GM19463 (cell line): ENCODE data around the gene ESPNL.
"Not testable (repeated sequence)": the region's sequence is repeated elsewhere in the genome, so short reads cannot be mapped to it uniquely, and the experiment has no call there.

Experiments used
- ATAC-seq: cut with Tn5 transposase; IDR thresholded peaks from one replicate; pipeline ENCODE4 v1.9.1; 2021; ENCODE audit warnings: mild to moderate bottlenecking, moderate library complexity; ENCODE audit not compliant: unreplicated experiment

Gene ESPNL, protein sequence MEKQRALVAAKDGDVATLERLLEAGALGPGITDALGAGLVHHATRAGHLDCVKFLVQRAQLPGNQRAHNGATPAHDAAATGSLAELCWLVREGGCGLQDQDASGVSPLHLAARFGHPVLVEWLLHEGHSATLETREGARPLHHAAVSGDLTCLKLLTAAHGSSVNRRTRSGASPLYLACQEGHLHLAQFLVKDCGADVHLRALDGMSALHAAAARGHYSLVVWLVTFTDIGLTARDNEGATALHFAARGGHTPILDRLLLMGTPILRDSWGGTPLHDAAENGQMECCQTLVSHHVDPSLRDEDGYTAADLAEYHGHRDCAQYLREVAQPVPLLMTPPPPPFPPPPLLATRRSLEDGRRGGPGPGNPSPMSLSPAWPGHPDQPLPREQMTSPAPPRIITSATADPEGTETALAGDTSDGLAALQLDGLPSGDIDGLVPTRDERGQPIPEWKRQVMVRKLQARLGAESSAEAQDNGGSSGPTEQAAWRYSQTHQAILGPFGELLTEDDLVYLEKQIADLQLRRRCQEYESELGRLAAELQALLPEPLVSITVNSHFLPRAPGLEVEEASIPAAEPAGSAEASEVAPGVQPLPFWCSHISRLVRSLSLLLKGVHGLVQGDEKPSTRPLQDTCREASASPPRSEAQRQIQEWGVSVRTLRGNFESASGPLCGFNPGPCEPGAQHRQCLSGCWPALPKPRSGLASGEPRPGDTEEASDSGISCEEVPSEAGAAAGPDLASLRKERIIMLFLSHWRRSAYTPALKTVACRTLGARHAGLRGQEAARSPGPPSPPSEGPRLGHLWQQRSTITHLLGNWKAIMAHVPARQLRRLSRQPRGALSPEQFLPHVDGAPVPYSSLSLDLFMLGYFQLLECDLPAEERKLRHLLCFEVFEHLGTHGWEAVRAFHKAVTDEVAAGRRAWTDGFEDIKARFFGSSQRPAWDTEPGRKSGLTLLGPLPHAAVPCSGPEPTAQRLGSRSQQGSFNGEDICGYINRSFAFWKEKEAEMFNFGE

DNA sequence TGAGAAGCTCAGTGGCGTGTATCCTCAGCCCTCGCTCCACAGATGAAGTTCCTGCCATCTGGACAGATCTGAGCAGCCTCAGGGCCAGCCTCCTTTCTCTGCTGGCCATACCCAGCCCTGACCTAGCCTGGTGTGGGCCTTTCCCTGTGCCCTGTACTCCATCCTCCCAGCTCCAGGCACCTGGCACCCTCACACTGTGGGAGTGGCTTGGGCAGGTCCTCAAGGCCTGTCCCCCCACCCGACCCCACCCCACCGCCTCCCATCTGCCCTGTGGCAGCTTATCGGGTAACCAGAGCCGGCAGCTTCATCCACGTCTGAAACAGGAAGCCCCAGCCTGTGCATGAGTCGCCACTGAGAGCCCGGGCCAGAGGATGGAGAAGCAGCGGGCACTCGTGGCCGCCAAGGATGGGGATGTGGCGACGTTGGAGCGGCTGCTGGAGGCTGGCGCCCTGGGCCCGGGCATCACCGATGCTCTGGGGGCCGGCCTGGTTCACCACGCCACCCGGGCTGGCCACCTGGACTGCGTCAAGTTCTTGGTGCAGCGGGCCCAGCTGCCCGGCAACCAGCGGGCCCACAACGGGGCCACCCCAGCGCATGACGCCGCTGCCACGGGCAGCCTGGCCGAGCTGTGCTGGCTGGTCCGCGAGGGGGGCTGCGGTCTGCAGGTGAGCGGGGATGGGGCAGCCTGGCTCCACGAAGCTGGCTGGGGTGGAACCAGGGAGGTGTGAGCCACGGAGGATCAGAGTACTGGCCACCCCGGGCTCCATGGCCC, at the start of gene ESPNL:
ESPNL (plus strand) TSS at position 292 of the 772 bp plus-strand sequence; CDS start at position 372, 80 bp downstream.
- ATAC-seq: no peak

DNA sequence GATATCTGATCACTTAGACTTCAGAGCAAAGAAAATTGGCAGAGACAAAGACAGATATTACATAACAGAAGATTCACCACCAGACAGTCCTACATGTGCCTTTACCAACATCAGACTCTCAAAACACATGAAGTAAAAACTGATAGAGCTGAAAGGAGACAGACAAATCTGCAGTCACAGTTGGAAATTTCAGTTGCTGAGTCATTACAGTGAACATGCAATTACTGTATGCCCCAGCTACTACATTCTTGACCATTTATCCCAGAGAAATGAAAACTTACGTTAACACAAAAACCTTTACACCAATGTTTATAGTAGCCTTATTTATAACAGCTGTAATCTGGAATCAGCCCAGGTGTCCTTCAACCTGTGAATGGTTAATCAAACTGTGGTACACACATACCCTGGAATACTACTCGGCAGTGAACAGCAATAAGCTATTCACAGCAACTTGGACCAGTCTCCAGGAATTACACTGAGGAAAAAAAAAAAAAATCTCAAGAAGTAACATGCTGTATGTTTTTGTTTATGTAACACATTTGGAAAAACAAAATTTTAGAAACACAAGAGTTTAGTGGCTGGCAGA, 46.9 kb upstream of the ESPNL start:
- ATAC-seq: no peak

DNA sequence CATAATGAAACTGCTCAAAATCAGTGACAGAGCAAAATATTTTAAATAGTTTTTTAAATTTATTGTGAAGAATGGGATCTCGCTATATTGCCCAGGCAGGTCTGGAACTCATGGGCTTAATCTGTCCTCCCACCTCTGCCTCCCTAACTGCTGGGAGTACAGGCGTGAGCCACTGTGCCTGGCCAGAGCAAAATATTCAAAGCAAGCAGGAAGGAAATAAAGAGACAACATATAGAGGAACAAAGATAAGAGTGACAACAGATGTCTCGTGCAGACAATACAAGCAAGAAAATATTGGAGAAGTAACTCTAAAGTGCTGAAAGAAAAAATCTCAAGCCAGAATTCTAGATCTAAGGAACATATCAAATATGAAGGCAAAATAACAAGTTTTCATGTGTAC, 44.3 kb upstream of the ESPNL start:
- no peak for ATAC-seq

DNA sequence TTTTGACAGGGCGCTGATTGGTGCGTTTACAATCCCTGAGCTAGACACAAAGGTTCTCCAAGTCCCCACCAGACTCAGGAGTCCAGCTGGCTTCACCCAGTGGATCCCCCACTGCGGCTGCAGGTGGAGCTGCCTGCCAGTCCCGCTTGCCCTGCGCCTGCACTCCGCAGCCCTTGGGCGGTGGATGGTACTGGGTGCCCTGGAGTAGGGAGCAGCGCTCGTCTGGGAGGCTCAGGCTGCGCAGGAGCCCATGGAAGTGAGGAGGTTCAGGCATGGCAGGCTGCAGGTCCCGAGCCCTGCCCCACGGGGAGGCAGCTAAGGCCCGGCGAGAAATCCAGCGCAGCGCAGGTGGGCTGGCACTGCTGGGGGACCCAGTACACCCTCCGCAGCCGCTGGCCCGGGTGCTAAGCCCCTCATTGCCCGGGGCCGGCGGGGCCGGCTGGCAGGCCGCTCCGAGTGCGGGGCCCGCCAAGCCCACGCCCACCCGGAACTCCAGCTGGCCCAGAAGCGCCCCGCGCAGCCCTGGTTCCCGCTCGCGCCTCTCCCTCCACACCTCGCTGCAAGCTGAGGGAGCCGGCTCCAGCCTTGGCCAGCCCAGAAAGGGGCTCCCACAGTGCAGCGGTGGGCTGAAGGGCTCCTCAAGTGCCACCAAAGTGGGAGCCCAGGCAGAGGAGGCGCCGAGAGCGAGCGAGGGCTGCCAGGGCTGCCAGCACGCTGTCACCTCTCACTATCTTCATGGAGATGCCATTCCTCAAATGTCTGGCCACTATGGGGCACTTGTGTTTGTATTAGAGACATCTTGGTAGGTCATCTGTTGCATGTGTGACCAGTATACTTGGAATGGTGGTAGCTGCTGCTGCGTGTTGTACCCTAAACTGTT, 42.2 kb upstream of the ESPNL start:
- ATAC-seq: not testable (repeated sequence)

DNA sequence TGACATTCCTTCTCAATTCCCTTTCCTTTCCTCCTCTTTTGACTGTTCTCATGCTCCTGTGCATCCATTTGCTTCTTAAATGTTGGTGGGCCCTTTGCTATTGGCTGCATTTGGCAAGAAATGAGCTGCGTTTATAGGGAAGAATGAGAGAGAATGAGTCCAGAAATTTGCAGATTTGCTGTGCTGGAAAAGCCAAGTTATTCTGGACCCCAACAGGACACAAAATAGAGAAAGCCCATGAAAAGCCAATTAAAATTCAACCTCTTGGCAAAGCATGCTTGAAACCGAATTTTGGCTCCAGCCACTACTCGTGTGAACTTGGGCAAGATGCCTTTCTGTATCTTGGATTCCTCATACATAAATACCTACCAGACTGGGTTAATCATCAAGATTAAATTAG, 40.6 kb upstream of the ESPNL start:
- no peak for ATAC-seq

DNA sequence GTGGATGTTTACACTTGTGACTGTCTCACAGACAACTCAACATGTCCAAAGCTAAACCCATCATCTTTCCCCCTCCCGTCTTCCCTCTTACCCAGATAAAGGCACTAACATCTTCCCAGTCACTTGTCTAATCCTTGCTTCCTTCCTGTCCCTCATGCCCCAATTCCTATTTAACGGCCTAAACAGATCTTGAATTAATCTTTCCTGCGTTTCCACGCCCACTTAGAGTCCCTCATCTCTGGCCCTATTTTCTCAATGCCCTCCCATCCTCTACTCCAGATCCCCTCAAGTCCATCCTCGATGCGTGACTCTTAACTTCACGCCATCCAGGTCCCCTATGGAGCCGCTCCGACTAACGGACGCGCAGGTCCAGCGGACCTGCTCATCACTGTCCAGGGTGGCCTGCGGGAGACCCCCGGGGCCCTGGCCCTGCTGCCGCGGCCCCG, 40.0 kb upstream of the ESPNL start:
- ATAC-seq: no peak

DNA sequence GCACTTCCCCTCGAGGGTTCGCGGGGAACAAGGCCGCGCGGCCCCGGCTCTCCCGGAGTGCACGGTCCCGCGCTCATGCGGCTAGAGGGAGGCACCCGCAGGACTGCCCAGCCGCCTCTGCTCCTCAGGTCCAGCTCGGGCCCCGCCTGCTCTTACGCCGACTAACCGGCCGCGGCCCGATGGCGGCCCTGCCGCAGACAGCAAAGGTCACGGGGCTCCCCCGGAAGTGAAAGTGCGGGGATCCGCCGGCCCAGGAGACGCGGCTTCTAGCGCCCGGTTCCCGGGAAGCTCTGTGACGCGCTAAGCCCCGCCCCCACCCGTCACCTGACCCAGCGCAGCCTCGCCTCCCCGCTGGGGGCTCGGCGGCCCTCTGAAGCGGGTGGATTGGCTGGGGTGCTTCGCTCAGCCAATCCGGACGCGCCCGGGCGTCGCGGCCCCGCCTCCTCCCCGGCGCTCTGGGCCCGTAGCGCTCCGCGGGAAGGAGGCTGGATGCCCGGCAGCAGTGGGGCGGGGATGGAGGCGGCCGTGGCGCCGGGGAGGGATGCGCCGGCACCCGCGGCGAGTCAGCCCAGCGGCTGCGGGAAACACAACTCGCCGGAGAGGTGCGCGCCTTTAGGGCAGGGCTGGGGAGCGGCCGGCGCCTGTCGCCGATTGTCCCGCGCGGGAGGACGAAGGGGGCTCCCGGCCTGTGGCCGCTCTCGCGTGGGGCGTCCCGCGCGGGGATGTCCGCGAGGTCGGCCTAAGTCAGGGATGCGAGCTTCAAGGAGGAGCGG, 39.4 kb upstream of the ESPNL start, which contains the start of gene SCLY:
SCLY (plus strand) TSS at position 460 of the 773 bp plus-strand sequence; CDS start at position 514, 54 bp downstream.
- ATAC-seq: peak; percentile 93

DNA sequence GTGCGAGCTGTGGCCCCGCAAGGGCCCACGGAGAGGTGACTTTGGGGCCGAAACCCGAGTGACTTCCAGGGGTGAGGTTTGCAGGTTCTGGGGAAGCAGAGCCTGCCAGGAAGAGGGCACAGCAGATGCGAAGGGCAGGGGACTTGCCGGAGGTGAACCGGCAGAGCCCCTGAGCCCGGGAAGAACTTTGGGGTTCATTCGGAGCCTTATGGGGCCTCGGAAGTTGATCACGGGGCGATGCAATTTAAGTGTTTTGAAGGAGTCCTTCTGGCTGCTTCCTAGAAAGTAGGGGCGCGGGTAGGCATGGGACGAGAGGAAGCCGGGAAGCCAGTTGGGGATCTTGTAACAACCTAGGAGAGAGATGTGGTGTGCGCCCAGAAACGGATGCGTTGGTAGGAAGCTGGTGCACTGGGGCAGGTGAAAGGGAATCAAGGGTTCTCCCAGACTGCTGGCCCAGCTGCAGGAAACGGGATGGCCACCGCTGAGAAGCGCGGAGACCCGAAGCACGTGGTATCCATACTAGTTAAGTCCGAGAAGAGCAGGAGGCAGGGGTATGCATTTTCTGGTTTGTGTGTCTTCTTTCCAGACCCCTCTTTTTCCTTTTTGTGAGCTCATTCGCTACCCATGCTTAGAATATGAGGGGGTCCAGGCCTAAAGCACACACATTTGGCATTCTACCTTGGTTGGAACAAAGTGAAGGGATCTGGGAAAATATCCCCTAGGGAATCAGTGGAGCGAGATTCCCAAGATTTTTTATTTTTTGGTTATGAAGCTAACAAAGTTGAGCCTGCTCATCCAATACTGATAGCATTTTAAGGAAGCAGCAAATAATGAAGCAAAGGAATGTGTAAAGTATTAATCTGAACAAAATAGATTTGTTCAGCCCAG, 38.6 kb upstream of the ESPNL start:
- peak; percentile 11 for ATAC-seq

DNA sequence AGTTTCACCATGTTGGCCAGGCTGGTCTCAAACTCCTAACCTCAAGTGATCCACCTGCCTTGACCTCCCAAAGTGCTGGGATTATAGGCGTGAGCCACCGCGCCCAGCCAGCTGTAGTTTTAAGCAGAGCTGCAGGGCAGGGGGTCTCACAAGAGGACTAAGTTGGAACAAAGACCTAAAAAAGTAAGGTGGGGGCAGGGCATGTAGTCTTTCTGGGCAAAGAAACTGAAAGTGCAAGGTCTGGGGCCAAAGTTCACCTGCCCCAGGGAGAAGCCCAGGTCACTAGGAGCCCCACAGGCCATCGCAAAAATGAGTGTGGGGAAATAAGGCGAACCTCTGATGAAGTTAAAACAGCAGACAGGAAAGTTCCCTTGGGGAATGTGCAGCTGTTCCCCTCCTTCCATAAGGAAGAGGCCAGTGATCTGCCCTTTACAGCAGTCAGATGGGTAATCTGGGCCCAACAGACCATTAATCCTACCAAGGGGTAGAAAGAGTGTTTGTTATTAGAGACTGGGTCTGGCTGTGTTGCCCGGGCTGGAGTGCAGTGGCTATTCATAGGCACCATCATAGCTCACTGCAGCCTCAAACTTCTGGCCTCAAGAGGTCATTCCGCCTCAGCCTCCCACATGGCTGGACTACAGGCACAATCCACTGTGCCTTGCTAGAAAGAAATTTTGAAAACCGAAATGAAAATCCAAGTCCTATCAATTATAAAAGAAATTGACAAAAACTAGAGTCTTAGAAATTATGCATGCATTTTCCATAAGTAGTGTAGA, 36.5 kb upstream of the ESPNL start:
- ATAC-seq: no peak

DNA sequence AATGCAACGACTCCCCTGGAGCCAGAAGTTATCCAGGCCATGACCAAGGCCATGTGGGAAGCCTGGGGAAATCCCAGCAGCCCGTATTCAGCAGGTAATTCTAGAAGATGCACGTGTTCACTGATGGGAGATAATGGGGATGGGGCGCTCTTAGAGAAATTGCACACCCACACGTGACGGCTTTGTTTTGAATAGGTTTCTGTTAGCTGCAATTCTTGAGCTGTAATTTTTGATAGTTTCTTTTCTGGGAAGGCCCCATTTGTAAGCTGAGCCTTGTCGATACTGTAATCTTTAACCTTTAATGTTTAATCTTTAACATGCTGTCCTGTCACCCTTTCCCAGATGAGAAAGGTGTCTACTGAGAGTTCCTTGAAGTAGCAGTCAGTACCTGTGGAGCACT, 35.8 kb upstream of the ESPNL start:
- ATAC-seq: no peak

DNA sequence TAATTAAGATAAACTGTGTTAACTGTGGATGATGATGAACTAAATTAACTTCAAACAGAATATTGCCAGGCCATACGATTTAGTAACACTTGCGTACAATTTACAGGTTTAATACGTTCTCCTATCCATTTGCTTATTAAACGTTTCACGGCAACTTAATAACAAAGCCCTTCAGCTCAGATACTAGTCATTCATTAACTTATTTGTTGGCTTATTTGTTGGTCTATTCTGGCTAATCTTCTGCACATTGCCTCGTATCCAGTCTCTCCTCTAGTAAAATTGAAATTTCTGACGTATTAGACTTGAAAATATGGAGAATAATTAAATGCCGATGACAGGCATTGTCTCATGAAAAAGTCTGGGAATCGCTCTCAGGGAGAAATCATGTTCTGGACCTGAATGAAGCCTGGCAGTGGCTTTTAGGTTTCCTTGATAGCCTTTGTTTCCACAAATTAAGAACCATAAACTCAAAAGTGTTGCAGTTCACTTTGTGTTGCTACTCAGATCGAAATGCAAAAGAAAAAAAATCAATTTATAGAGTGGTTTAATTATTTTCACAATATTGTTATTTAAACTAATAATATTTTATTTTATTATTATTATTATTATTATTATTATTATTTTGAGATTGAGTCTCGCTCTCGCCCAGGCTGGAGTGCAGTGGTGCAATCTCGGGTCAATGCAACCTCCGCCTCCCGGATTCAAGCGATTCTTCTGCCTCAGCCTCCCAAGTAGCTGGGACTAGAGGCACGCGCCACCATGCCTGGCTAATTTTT, 34.9 kb upstream of the ESPNL start:
- no peak for ATAC-seq

DNA sequence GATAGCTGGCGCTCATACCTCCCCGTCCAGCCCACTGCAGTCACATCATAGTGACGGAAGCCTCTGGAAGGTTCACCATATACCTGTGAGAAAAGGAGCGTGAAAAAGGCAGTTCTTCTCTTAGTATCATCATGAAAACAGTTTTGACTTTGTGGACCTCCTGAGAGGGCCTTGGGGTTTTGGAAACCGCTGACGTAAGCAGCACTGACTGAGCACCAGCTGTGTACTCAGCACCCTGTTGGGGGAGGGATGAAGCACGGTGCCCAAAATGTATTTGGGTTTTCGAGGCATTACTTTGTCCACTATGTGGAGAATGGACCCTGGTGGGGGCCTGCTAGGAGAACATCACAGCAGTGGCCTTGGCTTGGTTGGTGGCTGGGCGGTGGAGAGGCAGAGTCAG, 33.9 kb upstream of the ESPNL start:
- ATAC-seq: no peak

DNA sequence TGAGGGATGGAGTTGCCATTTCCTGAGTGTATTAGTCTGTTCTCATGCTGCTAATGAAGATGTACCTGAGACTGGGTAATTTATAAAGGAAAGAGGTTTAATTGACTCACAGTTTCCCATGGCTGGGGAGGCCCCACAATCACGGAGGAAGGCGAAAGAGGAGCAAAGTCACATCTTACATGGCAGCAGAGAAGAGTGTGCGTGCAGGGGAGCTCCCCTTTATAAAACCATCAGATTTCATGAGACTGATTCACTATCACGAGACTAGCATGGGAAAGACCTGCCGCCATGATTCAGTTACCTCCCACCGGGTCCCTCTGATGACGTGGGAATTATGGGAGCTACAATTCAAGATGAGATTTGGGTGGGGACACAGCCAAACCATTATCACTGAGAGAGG, 33.4 kb upstream of the ESPNL start:
- ATAC-seq: not testable (repeated sequence)

DNA sequence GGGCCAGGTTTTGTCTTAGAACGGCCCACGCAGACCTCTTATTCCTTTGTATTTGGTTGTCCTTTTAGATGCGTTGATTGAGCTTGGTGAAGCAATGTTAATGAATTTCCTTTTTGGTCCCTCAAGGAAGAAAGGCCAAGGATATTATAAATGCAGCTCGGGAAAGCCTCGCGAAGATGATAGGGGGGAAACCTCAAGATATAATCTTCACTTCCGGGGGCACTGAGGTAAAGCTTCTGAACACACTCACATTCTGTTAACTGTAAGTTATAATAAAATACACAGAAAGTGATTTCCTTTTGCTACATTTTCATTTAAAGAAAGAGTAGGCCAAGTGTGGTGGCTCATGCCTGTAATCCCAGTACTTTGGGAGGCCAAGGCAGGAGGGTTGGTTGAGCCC, 32.2 kb upstream of the ESPNL start:
- ATAC-seq: no peak

DNA sequence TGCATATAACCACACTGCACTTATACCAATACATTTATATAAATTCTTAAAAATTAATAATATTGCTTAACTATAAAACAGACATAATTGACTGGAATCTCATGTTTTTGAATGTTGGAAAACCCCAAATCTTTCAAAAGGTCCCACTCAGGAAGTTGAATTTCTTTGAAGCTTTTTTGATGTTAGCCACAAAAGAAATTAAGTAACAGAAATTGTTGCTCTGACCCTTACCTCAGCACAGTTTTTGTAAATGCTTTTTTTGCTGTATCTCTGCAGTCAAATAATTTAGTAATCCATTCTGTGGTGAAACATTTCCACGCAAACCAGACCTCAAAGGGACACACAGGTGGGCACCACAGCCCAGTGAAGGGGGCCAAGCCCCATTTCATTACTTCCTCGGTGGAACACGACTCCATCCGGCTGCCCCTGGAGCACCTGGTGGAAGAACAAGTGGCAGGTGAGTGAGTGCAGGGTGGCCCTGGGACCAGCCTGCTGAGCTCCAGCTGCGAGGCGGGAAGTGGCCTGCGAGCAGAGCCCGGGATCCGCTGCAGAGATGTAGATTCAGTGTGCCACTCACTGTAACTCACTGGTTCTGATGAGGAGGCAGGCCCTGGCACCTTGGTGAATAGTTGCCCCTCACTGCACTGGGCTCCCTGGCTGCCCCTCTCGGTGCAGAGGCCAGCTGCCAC, 31.0 kb upstream of the ESPNL start:
- ATAC-seq: no peak

DNA sequence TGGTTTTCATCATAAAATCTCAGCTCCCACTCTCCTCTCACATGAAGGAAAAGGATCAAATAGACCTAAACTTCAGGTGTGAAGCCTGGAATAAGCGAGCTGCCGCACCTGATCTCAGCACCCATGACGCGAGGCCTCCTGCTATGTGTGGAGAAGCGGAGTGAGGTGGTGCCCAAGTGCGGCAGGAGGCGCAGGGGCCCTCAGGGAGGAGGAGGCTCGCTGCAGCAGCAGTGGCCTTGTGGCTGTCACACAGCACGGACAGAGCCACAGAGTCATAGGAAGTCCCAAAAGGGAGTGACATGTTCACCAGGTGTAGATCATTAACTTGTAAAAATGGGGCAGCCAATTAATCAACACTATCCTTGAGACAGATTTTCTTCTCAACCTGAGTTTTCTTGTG, 30.3 kb upstream of the ESPNL start:
- ATAC-seq: no peak
